GM12878 (cell line): ENCODE measurements around the gene HNRNPA0.

Experiments used
- BHLHE40 ChIP-seq, 2 experiments: fragments of 450-650 bp in 1 of 2; IDR thresholded peaks; 2 replicates each; pipeline ENCODE4 v1.6.1; 2011 to 2017; ENCODE audit warnings: low read depth in 2 of 2, borderline replicate concordance in 1 of 2, improper control_type of control experiment in 1 of 2, low read length in 1 of 2, mild to moderate bottlenecking in 1 of 2
- CREB1 ChIP-seq: IDR thresholded peaks from 2 replicates; pipeline ENCODE4 v1.6.1; 2012; ENCODE audit warnings: low read depth, mild to moderate bottlenecking, inconsistent platforms
- ESRRA ChIP-seq: IDR thresholded peaks from 2 replicates; pipeline ENCODE4 v1.6.1; 2012; ENCODE audit warnings: mild to moderate bottlenecking, low read length, improper control_type of control experiment
- GABPA ChIP-seq: IDR thresholded peaks from 2 replicates; pipeline ENCODE4 v1.6.1; 2014; ENCODE audit warnings: antibody characterized with exemption, low read depth, mild to moderate bottlenecking, inconsistent platforms
- HDAC2 ChIP-seq: fragments of 200-600 bp; sonication (generic); IDR thresholded peaks from 2 replicates; pipeline ENCODE4 v1.6.1; 2017
- JUNB ChIP-seq: IDR thresholded peaks from 2 replicates; pipeline ENCODE4 v1.6.1; 2016; ENCODE audit warnings: antibody characterized with exemption, mild to moderate bottlenecking
- REST ChIP-seq: IDR thresholded peaks from 2 replicates; pipeline ENCODE4 v1.6.1; 2012; ENCODE audit warnings: mild to moderate bottlenecking, low read depth, low read length
- SUZ12 ChIP-seq: fragments of 200-600 bp; sonication (generic); IDR thresholded peaks from one replicate; pipeline ENCODE4 v1.6.1; 2018; ENCODE audit warnings: antibody characterized with exemption, mild to moderate bottlenecking; ENCODE audit not compliant: unreplicated experiment

DNA sequence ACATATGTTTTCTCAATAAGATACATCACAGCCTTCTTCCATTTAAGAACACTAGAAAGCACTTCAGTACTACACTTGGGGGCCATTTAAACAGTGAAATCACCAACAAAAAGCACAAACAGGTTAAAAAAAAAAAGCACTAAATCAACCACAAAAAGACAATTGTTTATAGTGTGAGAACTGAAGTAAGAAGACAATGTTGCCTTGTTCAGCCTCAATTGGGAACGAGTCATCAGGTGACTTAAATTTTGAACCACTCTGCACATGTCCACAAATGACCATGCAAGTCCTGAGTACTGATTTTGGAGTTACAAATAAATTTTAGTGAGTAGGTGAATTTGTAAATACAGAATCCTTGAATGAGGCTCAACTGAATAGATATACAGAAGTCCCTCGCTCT is 37.2 kb upstream of the HNRNPA0 start:
- TF ChIP-seq JUNB (no peak), ESRRA (no peak), CREB1 (no peak), BHLHE40 (IDR thresholded peaks at IDR 0.05; ENCODE audit: borderline replicate concordance in 1 of 2, low read depth in 2 of 2, low read length in 1 of 2) (no peak), GABPA (no peak), REST (no peak), SUZ12 (no peak), HDAC2 (no peak)
